Measurements from ENCODE around the gene TMEM114.

TMEM114 gene

GRCh38 chr16:8547762-8548161 lies 42.5 kb downstream of the TMEM114 start:
- Histone ChIP-seq H3K27ac (replicated peaks) (no peak overlapping the region), H3K4me3 (replicated peaks; ENCODE audit: insufficient read depth, low read length) (no peak overlapping the region), H3K27me3 (ENCODE audit: insufficient read depth, poor library complexity, severe bottlenecking) (peaks cover 5% of the 10 kb centered on the region)
- TF ChIP-seq GABPA (IDR thresholded peaks at IDR 0.05; ENCODE audit: low read depth): no peak
- no peak for TF ChIP-seq POLR2AphosphoS5 (IDR thresholded peaks at IDR 0.05; ENCODE audit: low read depth)
- no peak for TF ChIP-seq SPI1 (IDR thresholded peaks at IDR 0.05; ENCODE audit: borderline replicate concordance, low read depth)
- TF ChIP-seq, protein P1, sequence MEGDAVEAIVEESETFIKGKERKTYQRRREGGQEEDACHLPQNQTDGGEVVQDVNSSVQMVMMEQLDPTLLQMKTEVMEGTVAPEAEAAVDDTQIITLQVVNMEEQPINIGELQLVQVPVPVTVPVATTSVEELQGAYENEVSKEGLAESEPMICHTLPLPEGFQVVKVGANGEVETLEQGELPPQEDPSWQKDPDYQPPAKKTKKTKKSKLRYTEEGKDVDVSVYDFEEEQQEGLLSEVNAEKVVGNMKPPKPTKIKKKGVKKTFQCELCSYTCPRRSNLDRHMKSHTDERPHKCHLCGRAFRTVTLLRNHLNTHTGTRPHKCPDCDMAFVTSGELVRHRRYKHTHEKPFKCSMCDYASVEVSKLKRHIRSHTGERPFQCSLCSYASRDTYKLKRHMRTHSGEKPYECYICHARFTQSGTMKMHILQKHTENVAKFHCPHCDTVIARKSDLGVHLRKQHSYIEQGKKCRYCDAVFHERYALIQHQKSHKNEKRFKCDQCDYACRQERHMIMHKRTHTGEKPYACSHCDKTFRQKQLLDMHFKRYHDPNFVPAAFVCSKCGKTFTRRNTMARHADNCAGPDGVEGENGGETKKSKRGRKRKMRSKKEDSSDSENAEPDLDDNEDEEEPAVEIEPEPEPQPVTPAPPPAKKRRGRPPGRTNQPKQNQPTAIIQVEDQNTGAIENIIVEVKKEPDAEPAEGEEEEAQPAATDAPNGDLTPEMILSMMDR (IDR thresholded peaks at IDR 0.05; ENCODE audit: insufficient read depth, low read length): no peak
- TF ChIP-seq, protein P2, sequence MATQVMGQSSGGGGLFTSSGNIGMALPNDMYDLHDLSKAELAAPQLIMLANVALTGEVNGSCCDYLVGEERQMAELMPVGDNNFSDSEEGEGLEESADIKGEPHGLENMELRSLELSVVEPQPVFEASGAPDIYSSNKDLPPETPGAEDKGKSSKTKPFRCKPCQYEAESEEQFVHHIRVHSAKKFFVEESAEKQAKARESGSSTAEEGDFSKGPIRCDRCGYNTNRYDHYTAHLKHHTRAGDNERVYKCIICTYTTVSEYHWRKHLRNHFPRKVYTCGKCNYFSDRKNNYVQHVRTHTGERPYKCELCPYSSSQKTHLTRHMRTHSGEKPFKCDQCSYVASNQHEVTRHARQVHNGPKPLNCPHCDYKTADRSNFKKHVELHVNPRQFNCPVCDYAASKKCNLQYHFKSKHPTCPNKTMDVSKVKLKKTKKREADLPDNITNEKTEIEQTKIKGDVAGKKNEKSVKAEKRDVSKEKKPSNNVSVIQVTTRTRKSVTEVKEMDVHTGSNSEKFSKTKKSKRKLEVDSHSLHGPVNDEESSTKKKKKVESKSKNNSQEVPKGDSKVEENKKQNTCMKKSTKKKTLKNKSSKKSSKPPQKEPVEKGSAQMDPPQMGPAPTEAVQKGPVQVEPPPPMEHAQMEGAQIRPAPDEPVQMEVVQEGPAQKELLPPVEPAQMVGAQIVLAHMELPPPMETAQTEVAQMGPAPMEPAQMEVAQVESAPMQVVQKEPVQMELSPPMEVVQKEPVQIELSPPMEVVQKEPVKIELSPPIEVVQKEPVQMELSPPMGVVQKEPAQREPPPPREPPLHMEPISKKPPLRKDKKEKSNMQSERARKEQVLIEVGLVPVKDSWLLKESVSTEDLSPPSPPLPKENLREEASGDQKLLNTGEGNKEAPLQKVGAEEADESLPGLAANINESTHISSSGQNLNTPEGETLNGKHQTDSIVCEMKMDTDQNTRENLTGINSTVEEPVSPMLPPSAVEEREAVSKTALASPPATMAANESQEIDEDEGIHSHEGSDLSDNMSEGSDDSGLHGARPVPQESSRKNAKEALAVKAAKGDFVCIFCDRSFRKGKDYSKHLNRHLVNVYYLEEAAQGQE (IDR thresholded peaks at IDR 0.05; ENCODE audit: insufficient replicate concordance, low read depth): no peak
- no peak for DNase-seq (ENCODE audit: low read depth in 1 of 2, low spot score in 1 of 2)

GRCh38 chr16:8544406-8544805 lies 45.9 kb downstream of the TMEM114 start:
- no peak overlapping the region for H3K4me3 ChIP-seq (replicated peaks; ENCODE audit: insufficient read depth, low read length)
- no peak for DNase-seq (ENCODE audit: low read depth in 1 of 2, low spot score in 1 of 2)
- H3K27me3 ChIP-seq (ENCODE audit: insufficient read depth, poor library complexity, severe bottlenecking): peaks cover 5% of the 10 kb centered on the region
- no peak overlapping the region for H3K27ac ChIP-seq (replicated peaks)
- TF ChIP-seq SPI1 (IDR thresholded peaks at IDR 0.05; ENCODE audit: borderline replicate concordance, low read depth): no peak
- TF ChIP-seq, protein P1 (IDR thresholded peaks at IDR 0.05; ENCODE audit: insufficient read depth, low read length): no peak
- TF ChIP-seq, protein P2 (IDR thresholded peaks at IDR 0.05; ENCODE audit: insufficient replicate concordance, low read depth): no peak
- no peak for TF ChIP-seq POLR2AphosphoS5 (IDR thresholded peaks at IDR 0.05; ENCODE audit: low read depth)
- no peak for TF ChIP-seq GABPA (IDR thresholded peaks at IDR 0.05; ENCODE audit: low read depth)

GRCh38 chr16:8543258-8543657 lies 47.1 kb downstream of the TMEM114 start:
- DNase-seq (ENCODE audit: low read depth in 1 of 2, low spot score in 1 of 2): no peak
- Histone ChIP-seq H3K27ac (replicated peaks) (no peak overlapping the region), H3K27me3 (ENCODE audit: insufficient read depth, poor library complexity, severe bottlenecking) (peaks cover 5% of the 10 kb centered on the region), H3K4me3 (replicated peaks; ENCODE audit: insufficient read depth, low read length) (no peak overlapping the region)
- no peak for TF ChIP-seq POLR2AphosphoS5 (IDR thresholded peaks at IDR 0.05; ENCODE audit: low read depth)
- TF ChIP-seq, protein P1 (IDR thresholded peaks at IDR 0.05; ENCODE audit: insufficient read depth, low read length): no peak
- TF ChIP-seq, protein P2 (IDR thresholded peaks at IDR 0.05; ENCODE audit: insufficient replicate concordance, low read depth): no peak
- no peak for TF ChIP-seq GABPA (IDR thresholded peaks at IDR 0.05; ENCODE audit: low read depth)
- TF ChIP-seq SPI1 (IDR thresholded peaks at IDR 0.05; ENCODE audit: borderline replicate concordance, low read depth): no peak
